HepG2 (cell line): ENCODE results near the gene KPNB1.

ENCODE experiments used
- HDAC6 ChIP-seq: fragments of 200-600 bp; sonication (generic); IDR thresholded peaks from 2 replicates; pipeline ENCODE4 v1.7.0; 2017; ENCODE audit warnings: mild to moderate bottlenecking, antibody characterized with exemption, low read length, low read depth
- HNF4G ChIP-seq, 2 experiments: sonication (generic) in 1 of 2; formaldehyde crosslinking in 1 of 2; IDR thresholded peaks; 2 replicates each; pipeline versions ENCODE4 v1.4.0 to v1.6.1; 2011 to 2020; ENCODE audit warnings: borderline replicate concordance in 2 of 2, low read depth in 2 of 2, mild to moderate bottlenecking in 2 of 2, low read length in 1 of 2, missing genetic modification reagents in 1 of 2, moderate library complexity in 1 of 2
- KLF6 ChIP-seq: IDR thresholded peaks from 2 replicates; pipeline ENCODE4 v1.8.0; 2016; ENCODE audit warnings: missing biosample characterization, missing genetic modification reagents
- PAF1 ChIP-seq: IDR thresholded peaks from 2 replicates; pipeline ENCODE4 v1.6.1; 2016; ENCODE audit warnings: missing genetic modification reagents, missing compliant biosample characterization
- POLR2A ChIP-seq, 2 experiments: IDR thresholded peaks; 2 replicates each; pipeline ENCODE4 v1.6.1; 2011; ENCODE audit warnings: low read depth in 2 of 2, low read length in 2 of 2, mild to moderate bottlenecking in 1 of 2, moderate library complexity in 1 of 2; ENCODE audit not compliant: insufficient read depth in 1 of 2
- TARDBP ChIP-seq: sonication (generic); formaldehyde crosslinking; IDR thresholded peaks from 2 replicates; pipeline ENCODE4 v1.8.0; 2022; ENCODE audit warnings: mild to moderate bottlenecking, missing genetic modification reagents
- ZFP82 ChIP-seq: sonication (generic); formaldehyde crosslinking; IDR thresholded peaks from 2 replicates; pipeline ENCODE4 v1.5.1; 2020; ENCODE audit warnings: mild to moderate bottlenecking, missing genetic modification reagents, borderline replicate concordance
- ZNF121 ChIP-seq: sonication (generic); formaldehyde crosslinking; IDR thresholded peaks from 2 replicates; pipeline ENCODE4 v1.5.0; 2020; ENCODE audit warnings: mild to moderate bottlenecking, missing genetic modification reagents
- TF ChIP-seq, protein P1 (sequence below): sonication (generic); formaldehyde crosslinking; IDR thresholded peaks from 2 replicates; pipeline ENCODE4 v1.5.1; 2020; ENCODE audit warnings: missing genetic modification reagents, mild to moderate bottlenecking, borderline replicate concordance
- TF ChIP-seq, protein P2 (sequence below): sonication (generic); formaldehyde crosslinking; IDR thresholded peaks from 2 replicates; pipeline ENCODE4 v1.4.0; 2020; ENCODE audit warnings: missing genetic modification reagents, borderline replicate concordance
- TF ChIP-seq, protein P3 (sequence below): IDR thresholded peaks from 2 replicates; pipeline ENCODE4 v1.6.1; 2012; ENCODE audit warnings: low read length, improper control_type of control experiment

DNA sequence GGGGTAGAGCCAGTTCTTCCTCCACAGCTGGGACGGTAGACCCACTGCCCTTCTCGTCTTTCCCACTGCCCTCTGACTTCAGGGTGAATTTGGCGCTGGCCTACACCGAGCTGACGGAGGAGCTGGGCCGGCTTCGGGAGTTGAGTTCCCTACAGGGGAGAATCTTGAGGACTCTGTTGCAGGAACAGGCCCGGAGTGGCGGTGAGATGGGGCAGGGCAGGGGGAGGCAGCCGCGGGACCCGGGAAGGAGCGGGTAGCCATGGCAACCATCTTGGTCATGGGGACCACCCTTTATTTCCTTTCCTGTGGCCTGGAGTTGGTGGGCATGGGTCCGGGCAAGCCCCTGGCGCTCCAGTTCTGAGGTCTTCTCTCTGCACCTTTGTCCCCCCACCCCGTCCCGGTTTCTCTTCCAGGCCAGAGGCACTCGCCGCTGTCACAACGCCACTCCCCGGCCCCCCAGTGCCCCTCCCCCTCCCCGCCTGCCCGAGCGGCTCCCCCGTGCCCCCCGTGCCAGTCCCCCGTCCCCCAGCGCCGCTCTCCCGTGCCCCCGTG lies 58.7 kb downstream of the KPNB1 start:
- TF ChIP-seq KLF6 (CRISPR knock-in tag) (no peak), ZNF121 (CRISPR knock-in tag) (no peak), HDAC6 (no peak), ZFP82 (no peak), POLR2A (IDR thresholded peaks at IDR 0.05; ENCODE audit: insufficient read depth in 1 of 2, low read depth in 2 of 2, low read length in 2 of 2) (no peak), TARDBP (CRISPR knock-in tag) (no peak), HNF4G (IDR thresholded peaks at IDR 0.05; ENCODE audit: borderline replicate concordance, low read depth, low read length) (no peak), HNF4G (CRISPR knock-in tag; IDR thresholded peaks at IDR 0.05; ENCODE audit: borderline replicate concordance, low read depth) (no peak), PAF1 (no peak)
- TF ChIP-seq, protein P1, sequence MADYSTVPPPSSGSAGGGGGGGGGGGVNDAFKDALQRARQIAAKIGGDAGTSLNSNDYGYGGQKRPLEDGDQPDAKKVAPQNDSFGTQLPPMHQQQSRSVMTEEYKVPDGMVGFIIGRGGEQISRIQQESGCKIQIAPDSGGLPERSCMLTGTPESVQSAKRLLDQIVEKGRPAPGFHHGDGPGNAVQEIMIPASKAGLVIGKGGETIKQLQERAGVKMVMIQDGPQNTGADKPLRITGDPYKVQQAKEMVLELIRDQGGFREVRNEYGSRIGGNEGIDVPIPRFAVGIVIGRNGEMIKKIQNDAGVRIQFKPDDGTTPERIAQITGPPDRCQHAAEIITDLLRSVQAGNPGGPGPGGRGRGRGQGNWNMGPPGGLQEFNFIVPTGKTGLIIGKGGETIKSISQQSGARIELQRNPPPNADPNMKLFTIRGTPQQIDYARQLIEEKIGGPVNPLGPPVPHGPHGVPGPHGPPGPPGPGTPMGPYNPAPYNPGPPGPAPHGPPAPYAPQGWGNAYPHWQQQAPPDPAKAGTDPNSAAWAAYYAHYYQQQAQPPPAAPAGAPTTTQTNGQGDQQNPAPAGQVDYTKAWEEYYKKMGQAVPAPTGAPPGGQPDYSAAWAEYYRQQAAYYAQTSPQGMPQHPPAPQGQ (CRISPR knock-in tag) = no peak
- TF ChIP-seq, protein P2, sequence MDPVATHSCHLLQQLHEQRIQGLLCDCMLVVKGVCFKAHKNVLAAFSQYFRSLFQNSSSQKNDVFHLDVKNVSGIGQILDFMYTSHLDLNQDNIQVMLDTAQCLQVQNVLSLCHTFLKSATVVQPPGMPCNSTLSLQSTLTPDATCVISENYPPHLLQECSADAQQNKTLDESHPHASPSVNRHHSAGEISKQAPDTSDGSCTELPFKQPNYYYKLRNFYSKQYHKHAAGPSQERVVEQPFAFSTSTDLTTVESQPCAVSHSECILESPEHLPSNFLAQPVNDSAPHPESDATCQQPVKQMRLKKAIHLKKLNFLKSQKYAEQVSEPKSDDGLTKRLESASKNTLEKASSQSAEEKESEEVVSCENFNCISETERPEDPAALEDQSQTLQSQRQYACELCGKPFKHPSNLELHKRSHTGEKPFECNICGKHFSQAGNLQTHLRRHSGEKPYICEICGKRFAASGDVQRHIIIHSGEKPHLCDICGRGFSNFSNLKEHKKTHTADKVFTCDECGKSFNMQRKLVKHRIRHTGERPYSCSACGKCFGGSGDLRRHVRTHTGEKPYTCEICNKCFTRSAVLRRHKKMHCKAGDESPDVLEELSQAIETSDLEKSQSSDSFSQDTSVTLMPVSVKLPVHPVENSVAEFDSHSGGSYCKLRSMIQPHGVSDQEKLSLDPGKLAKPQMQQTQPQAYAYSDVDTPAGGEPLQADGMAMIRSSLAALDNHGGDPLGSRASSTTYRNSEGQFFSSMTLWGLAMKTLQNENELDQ (CRISPR knock-in tag) = no peak
- TF ChIP-seq, protein P3, sequence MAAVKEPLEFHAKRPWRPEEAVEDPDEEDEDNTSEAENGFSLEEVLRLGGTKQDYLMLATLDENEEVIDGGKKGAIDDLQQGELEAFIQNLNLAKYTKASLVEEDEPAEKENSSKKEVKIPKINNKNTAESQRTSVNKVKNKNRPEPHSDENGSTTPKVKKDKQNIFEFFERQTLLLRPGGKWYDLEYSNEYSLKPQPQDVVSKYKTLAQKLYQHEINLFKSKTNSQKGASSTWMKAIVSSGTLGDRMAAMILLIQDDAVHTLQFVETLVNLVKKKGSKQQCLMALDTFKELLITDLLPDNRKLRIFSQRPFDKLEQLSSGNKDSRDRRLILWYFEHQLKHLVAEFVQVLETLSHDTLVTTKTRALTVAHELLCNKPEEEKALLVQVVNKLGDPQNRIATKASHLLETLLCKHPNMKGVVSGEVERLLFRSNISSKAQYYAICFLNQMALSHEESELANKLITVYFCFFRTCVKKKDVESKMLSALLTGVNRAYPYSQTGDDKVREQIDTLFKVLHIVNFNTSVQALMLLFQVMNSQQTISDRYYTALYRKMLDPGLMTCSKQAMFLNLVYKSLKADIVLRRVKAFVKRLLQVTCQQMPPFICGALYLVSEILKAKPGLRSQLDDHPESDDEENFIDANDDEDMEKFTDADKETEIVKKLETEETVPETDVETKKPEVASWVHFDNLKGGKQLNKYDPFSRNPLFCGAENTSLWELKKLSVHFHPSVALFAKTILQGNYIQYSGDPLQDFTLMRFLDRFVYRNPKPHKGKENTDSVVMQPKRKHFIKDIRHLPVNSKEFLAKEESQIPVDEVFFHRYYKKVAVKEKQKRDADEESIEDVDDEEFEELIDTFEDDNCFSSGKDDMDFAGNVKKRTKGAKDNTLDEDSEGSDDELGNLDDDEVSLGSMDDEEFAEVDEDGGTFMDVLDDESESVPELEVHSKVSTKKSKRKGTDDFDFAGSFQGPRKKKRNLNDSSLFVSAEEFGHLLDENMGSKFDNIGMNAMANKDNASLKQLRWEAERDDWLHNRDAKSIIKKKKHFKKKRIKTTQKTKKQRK = no peak
